Measurements from ENCODE around the gene RDX.

- no peak for TF ChIP-seq MLLT1 (IDR thresholded peaks at IDR 0.05)
- TF ChIP-seq, protein P1, sequence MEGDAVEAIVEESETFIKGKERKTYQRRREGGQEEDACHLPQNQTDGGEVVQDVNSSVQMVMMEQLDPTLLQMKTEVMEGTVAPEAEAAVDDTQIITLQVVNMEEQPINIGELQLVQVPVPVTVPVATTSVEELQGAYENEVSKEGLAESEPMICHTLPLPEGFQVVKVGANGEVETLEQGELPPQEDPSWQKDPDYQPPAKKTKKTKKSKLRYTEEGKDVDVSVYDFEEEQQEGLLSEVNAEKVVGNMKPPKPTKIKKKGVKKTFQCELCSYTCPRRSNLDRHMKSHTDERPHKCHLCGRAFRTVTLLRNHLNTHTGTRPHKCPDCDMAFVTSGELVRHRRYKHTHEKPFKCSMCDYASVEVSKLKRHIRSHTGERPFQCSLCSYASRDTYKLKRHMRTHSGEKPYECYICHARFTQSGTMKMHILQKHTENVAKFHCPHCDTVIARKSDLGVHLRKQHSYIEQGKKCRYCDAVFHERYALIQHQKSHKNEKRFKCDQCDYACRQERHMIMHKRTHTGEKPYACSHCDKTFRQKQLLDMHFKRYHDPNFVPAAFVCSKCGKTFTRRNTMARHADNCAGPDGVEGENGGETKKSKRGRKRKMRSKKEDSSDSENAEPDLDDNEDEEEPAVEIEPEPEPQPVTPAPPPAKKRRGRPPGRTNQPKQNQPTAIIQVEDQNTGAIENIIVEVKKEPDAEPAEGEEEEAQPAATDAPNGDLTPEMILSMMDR (IDR thresholded peaks at IDR 0.05 in 2 of 3, conservative IDR thresholded peaks at IDR 0.05 in 1 of 3; ENCODE audit: insufficient read depth in 2 of 3, low read depth in 1 of 3, low read length in 3 of 3): no peak
Measured at GRCh38 chr11:110148775-110149744, 147.4 kb downstream of the RDX start.

Measured in K562 (cell line).